GM21737 (cell line): ENCODE results near the gene GJB5.
"Not testable (repeated sequence)": the region's sequence is repeated elsewhere in the genome, so short reads cannot be mapped to it uniquely, and the experiment has no call there.

Experiments
- ATAC-seq: cut with Tn5 transposase; IDR thresholded peaks from one replicate; pipeline ENCODE4 v1.9.1; 2021; ENCODE audit warnings: mild to moderate bottlenecking, moderate library complexity; ENCODE audit not compliant: unreplicated experiment

Gene GJB5

DNA sequence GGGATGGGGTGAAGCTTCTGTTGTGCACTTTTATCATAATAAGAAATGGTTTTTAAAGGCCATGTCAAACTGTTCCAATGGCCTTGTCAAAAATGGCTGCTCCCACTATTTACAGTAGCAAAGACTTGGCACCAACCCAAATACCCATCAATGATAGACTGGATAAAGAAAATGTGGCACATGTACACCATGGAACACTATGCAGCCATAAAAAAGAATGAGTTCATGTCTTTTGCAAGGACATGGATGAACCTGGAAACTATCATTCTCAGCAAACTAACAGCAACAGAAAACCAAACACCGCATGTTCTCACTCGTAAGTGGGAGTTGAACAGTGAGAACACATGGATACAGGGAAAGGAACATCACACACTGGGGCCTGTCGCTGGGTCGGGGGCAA is 18.3 kb downstream of the GJB5 start:
- ATAC-seq, result not testable (repeated sequence)

DNA sequence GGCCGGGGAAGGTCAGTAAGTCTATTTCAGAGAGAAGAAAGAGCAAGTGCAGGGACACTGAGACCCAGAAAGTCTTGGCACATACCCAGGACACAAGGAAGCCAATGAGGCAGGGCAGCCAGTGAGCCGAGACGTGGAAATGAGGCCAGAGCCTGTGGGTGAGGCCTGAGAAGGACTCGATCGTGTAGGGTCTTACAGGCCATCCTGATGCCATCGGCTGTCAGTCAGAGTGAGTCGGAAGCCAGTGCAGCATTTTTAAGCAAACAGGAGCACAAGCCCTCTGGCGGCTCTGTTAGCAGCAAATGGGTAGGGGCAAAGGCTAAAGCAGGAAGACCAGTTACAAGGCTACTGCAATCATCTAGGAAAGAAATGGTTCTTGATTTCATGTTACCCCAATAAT is 20.1 kb downstream of the GJB5 start:
- no peak for ATAC-seq

GRCh38 chr1:34776911-34777310 is 22.1 kb downstream of the GJB5 start:
- ATAC-seq, result no peak

- no peak for ATAC-seq
Observed at GRCh38 chr1:34777519-34778321, 22.9 kb downstream of the GJB5 start.

DNA sequence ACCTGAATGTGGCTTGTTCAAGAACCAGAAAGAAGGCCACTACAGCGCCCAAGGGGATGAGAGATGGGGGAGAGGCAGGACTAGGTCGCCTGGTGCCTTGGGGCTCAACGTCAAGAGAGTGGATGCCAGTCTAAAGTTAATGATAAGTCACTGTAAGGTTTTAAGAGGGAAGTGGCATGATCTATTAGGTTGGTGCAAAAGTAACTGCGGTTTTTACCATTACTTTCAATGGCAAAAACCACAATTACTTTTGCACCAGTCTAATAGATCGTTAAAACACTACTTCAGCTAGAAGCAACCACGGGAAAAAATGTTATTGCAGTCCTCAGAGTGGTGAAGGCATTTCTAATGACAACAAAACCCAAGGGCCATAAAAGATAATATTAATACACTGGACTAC is 23.5 kb downstream of the GJB5 start:
- ATAC-seq, result no peak

DNA sequence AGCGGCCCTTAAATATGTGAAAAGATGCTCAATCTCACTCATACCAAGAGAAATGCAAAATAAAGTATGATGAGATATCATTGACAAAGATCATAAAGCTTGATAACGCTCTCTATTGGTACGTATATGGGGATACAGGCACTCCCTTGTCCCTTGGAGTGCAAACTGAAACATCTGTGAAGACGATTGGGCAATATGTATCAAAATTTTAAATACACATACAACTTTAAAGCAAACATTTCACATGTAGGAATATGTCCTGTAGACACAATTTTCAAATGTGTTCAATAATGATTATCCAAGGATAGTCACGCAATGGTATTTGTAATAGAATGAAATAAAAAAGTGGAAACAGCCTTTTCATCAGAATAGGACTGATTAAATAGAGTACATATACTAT is 24.2 kb downstream of the GJB5 start:
- ATAC-seq, result no peak

DNA sequence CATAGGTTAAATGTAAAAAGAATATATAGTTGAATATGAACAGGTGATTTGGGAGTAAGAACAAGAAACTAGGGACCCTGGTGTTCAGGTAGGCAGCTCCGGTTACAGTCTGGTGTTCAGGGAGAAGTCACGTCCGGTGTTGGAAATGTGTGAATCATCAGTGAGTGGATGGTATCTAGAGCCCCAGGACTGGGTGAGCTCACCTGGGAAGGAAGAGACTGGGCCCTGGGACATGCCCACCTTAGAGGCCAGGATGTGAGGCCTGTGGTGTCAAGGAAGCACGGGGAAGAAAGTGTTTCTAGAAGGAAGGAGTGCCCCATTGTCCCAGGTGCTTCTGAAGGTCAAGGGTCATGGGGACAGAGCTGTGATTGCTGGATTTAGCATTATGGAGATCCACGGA is 24.7 kb downstream of the GJB5 start:
- no peak for ATAC-seq

DNA sequence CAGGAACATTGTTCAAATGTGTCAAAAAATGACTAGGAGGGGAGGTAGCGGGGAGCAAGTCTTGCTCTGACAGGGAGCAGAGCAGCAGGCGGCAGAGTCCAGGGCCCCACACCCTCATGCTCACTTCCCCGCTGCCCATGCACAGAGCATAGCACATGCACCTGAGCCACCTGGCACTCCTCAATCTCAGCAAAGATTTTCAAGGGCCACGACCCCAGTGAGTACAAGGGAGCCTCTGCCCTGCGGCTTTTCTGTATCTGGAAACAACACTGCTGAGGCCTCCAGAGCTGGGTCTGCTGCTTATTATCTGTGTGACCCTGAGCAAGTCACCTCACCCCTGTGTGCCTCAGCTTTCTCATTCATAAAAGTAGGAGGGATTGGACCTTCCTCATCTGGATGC is 25.1 kb downstream of the GJB5 start:
- ATAC-seq, result no peak

DNA sequence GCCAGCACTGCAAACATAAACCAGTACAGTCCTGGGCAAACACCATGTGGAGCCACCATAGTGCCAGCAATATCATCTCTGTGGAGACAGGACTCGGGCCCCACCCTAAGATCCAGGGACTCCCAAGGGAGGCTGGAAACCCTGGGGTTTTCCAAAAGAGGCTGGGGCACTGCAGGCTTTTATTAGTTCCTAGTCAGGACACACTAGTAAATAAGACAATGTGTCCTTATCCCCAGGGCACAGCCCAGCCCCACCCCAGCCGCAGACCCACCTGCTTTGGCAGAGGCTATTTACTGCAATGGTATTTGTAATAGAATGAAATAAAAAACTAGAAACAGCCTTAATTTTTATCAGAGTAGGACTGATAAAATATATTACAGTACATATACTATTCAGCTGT is 25.7 kb downstream of the GJB5 start:
- ATAC-seq, result no peak

- no peak for ATAC-seq
Observed at GRCh38 chr1:34781071-34781843, 26.4 kb downstream of the GJB5 start, which contains the start of gene GJB3. TSS of gene GJB3 (plus strand) at chr1:34781214. CDS start at chr1:34784763, 3,549 bp downstream.

DNA sequence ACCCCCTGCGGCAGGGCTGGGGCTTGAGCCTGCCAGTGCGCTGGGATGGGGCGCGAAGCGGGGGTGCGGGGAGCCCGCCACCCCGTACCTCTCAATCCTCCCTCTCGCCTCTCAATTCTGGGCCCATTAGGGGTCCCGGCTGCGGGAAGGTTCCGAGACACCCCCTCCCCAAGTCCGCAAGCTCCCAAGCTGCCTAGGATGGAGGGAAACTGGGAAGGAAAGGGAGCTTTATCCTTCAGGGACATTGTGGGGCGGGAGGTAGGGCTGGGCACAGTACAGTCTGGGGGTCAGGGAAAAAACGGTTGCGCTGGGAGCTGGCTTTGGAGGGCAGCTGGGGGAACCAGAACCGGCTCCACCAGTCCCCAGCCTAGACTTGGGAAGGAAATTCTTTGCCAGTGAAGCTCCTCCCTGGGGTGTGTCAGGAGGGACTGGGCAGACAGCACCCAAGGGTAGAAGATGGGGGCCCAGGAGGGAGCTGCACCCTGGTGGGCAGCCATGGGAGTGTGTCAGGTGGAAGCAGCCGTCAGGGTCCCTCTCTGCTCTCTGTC is 27.1 kb downstream of the GJB5 start:
- ATAC-seq, result no peak

DNA sequence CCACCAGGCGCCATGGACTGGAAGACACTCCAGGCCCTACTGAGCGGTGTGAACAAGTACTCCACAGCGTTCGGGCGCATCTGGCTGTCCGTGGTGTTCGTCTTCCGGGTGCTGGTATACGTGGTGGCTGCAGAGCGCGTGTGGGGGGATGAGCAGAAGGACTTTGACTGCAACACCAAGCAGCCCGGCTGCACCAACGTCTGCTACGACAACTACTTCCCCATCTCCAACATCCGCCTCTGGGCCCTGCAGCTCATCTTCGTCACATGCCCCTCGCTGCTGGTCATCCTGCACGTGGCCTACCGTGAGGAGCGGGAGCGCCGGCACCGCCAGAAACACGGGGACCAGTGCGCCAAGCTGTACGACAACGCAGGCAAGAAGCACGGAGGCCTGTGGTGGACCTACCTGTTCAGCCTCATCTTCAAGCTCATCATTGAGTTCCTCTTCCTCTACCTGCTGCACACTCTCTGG is 29.9 kb downstream of the GJB5 start:
- ATAC-seq, result no peak

- ATAC-seq, result no peak
Observed at GRCh38 chr1:34785231-34785874, 30.5 kb downstream of the GJB5 start.

DNA sequence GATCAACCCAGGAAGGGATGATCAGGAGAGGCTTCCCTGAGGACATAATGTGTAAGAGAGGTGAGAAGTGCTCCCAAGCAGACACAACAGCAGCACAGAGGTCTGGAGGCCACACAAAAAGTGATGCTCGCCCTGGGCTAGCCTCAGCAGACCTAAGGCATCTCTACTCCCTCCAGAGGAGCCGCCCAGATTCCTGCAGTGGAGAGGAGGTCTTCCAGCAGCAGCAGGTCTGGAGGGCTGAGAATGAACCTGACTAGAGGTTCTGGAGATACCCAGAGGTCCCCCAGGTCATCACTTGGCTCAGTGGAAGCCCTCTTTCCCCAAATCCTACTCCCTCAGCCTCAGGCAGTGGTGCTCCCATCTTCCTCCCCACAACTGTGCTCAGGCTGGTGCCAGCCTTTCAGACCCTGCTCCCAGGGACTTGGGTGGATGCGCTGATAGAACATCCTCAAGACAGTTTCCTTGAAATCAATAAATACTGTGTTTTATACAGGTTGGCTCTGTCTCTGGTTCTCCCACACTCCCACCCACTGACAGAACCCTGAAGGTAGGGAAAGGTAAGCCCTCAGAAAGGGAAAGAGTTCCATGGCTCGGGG is 31.1 kb downstream of the GJB5 start:
- ATAC-seq, result no peak

DNA sequence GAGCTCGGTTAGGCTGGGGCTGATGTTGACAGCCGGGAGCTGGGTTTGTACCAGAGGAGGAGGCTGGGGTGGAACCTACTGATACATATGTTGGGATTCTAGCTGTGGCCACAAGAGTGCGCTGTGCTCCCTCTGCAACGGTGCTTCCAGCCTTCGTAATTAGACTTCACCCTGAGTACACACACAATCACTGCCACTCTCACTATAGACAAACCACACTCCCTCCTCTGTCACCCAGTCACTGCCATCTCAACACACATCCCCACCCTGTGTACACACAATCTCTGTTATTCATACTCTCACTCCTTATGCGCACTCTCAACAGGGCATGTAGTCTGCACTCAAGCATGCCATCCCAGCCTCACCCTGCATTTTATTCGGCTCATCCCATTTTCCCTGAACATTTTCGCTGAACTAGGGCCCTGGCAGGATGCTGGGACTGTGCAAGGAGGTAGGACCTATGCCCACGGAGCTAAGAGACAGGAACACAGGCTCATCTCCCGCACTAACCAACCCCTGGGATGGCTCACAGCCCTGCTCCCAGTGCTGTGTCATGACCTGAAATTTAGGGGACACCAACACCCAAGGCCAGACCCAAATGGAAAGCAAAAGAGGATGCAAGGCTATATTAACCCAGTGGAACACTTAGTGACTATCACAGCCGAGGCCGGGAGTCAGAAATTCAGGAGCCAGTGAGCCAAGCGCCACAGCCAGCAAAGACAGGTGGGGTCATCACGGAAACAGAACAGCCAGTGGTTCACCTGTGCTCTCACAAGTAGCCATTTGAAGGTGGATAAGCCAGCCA is 31.9 kb downstream of the GJB5 start:
- ATAC-seq, result no peak

DNA sequence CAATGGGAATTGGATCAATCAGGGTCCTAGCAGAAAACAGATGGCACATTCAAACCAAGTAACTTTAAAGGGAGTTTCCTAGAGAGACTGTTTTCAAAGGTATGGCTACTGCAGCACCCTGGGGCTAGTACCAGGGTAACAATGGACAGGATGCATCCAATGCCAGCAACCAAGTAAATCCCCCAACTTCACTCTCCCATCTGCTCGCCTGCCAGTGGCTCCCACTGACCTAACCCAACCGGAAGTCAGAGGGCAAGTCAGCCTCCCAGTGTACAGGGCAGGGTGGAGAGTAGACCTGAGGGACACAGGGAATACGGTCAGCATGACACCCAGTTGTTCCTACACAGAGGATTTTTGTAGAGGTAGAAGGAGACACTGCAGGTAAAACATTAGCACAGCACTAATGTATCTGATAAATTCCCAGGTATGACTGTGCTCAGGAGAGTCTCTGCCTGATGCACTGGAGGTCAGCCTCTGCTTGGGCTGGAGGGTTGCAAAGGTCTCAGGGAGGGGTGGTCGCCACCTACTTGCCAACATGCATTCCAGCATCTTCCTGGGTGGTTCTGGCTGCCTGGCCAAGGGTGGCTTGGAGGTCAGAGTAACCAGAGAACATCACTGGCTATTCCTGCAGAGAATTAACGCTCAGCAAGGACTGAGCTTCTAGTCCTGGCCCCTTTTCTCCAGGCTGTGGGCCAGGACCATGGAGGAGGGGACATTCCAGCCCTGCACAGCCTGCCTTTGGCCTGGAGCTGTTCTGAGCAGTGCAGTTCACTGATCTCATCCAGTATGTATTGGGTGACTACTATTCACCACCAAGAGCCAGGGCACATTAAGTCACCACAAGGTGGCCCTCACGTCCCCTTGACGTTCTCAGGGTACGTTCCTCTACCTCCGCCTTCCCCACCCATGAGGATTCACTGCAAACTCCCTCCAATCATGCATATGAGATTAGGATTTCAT is 32.9 kb downstream of the GJB5 start:
- ATAC-seq, result no peak

GRCh38 chr1:34790985-34791384 is 36.1 kb downstream of the GJB5 start:
- no peak for ATAC-seq

GRCh38 chr1:34792424-34792823 is 37.6 kb downstream of the GJB5 start:
- ATAC-seq, result no peak
